Vagina (tissue), 2 donors: ENCODE results near the gene C1QTNF1.

Source experiments
- POLR2A ChIP-seq, 2 donors: fragments of 450-650 bp; IDR thresholded peaks; one replicate each; pipeline ENCODE4 v1.6.1; 2017; ENCODE audit warnings: antibody characterized with exemption in 2 of 2, mild to moderate bottlenecking in 2 of 2, moderate library complexity in 2 of 2
- POLR2AphosphoS5 ChIP-seq, 2 donors: sonication (generic); formaldehyde crosslinking; IDR thresholded peaks; one replicate each; pipeline ENCODE4 v1.9.0; 2017; ENCODE audit warnings: antibody characterized with exemption in 2 of 2, mild to moderate bottlenecking in 2 of 2, low read depth in 1 of 2; ENCODE audit not compliant: insufficient read depth in 1 of 2
- TF ChIP-seq, protein P1 (sequence below), 3 experiments: fragments of 450-650 bp in 2 of 3; fragments of 200-600 bp in 1 of 3; sonication (generic) in 1 of 3; IDR thresholded peaks; one replicate each; pipeline ENCODE4 v1.5.1; 2017 to 2019; ENCODE audit warnings: antibody characterized with exemption in 3 of 3, mild to moderate bottlenecking in 2 of 3, moderate library complexity in 2 of 3

DNA sequence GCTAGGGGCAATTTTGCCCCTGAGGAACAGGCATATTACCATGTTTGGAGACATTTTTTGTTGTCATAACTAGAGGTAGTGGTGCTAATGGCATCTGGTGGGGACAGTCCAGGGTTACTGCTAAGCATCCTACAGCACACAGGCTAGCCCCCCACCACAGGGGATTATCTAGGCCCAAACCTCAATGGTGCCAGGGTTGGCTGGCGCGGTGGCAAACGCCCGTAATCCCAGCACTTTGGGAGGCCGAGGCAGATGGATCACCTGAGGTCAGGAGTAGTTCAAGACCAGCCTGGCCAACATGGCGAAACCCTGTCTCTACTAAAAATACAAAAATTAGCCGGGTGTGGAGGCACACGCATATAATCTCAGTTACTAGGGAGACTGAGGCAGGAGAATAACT lies 15.2 kb downstream of the C1QTNF1 start:
- TF ChIP-seq, protein P1, sequence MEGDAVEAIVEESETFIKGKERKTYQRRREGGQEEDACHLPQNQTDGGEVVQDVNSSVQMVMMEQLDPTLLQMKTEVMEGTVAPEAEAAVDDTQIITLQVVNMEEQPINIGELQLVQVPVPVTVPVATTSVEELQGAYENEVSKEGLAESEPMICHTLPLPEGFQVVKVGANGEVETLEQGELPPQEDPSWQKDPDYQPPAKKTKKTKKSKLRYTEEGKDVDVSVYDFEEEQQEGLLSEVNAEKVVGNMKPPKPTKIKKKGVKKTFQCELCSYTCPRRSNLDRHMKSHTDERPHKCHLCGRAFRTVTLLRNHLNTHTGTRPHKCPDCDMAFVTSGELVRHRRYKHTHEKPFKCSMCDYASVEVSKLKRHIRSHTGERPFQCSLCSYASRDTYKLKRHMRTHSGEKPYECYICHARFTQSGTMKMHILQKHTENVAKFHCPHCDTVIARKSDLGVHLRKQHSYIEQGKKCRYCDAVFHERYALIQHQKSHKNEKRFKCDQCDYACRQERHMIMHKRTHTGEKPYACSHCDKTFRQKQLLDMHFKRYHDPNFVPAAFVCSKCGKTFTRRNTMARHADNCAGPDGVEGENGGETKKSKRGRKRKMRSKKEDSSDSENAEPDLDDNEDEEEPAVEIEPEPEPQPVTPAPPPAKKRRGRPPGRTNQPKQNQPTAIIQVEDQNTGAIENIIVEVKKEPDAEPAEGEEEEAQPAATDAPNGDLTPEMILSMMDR (IDR thresholded peaks at IDR 0.05) = no peak
- TF ChIP-seq POLR2A (IDR thresholded peaks at IDR 0.05) = no peak
- no peak for TF ChIP-seq POLR2AphosphoS5 (IDR thresholded peaks at IDR 0.05; ENCODE audit: insufficient read depth in 1 of 2, low read depth in 1 of 2)
